ENCODE measurements around the gene MAP1A.

Gene MAP1A

GRCh38 chr15:43517354-43518196 lies at the start of gene MAP1A:
TSS of gene MAP1A (plus strand) at chr15:43517608. CDS start at chr15:43521474, 3,866 bp downstream.
- H3K27ac ChIP-seq, result no peak within 1 kb of the TSS

GRCh38 chr15:43469867-43470266 lies 47.5 kb upstream of the MAP1A start:
- DNase-seq (ENCODE audit: low read depth, low spot score), result no peak
- H3K27ac ChIP-seq, result no peak overlapping the region

More at GRCh38 chr15:43517354-43518196, at the start of gene MAP1A:
- no peak for DNase-seq (ENCODE audit: low read depth, low spot score)

- no peak overlapping the region for H3K27ac ChIP-seq
- DNase-seq (ENCODE audit: low read depth, low spot score), result no peak
Observed at GRCh38 chr15:43471975-43472374, 45.4 kb upstream of the MAP1A start.

- H3K27ac ChIP-seq, result no peak overlapping the region
- no peak for DNase-seq (ENCODE audit: low read depth, low spot score)
Observed at GRCh38 chr15:43473885-43474284, 43.5 kb upstream of the MAP1A start.

GRCh38 chr15:43483297-43484128 lies 33.9 kb upstream of the MAP1A start:
- no peak overlapping the region for H3K27ac ChIP-seq
- DNase-seq (ENCODE audit: low read depth, low spot score), result no peak

- no peak for DNase-seq (ENCODE audit: low read depth, low spot score)
- H3K27ac ChIP-seq, result no peak overlapping the region
Observed at GRCh38 chr15:43484455-43484854, 33.0 kb upstream of the MAP1A start.

GRCh38 chr15:43487271-43487895 lies 30.0 kb upstream of the MAP1A start:
- no peak overlapping the region for H3K27ac ChIP-seq
- no peak for DNase-seq (ENCODE audit: low read depth, low spot score)

GRCh38 chr15:43488790-43489189 lies 28.6 kb upstream of the MAP1A start:
- H3K27ac ChIP-seq, result no peak overlapping the region
- no peak for DNase-seq (ENCODE audit: low read depth, low spot score)

- H3K27ac ChIP-seq, result no peak overlapping the region
- DNase-seq (ENCODE audit: low read depth, low spot score), result no peak
Observed at GRCh38 chr15:43489191-43489590, 28.2 kb upstream of the MAP1A start.

- no peak for DNase-seq (ENCODE audit: low read depth, low spot score)
- peak overlapping the region; percentile 11 for H3K27ac ChIP-seq
Observed at GRCh38 chr15:43492266-43492665, 25.1 kb upstream of the MAP1A start.

- peak within 1 kb of the TSS; percentile 11 for H3K27ac ChIP-seq
- DNase-seq (ENCODE audit: low read depth, low spot score), result peak; percentile 52
Observed at GRCh38 chr15:43492673-43493601, 24.5 kb upstream of the MAP1A start, which contains the start of gene TP53BP1. TSS of gene TP53BP1 (minus strand) at chr15:43493156. CDS start at chr15:43493043, 113 bp downstream.

- no peak overlapping the region for H3K27ac ChIP-seq
- DNase-seq (ENCODE audit: low read depth, low spot score), result no peak
Observed at GRCh38 chr15:43493703-43494472, 23.5 kb upstream of the MAP1A start.

- no peak overlapping the region for H3K27ac ChIP-seq
- DNase-seq (ENCODE audit: low read depth, low spot score), result no peak
Observed at GRCh38 chr15:43498990-43499389, 18.4 kb upstream of the MAP1A start.

GRCh38 chr15:43499635-43500034 lies 17.8 kb upstream of the MAP1A start:
- H3K27ac ChIP-seq, result no peak overlapping the region
- DNase-seq (ENCODE audit: low read depth, low spot score), result no peak

GRCh38 chr15:43505738-43506137 lies 11.7 kb upstream of the MAP1A start:
- H3K27ac ChIP-seq, result no peak overlapping the region
- DNase-seq (ENCODE audit: low read depth, low spot score), result no peak

GRCh38 chr15:43508421-43508820 lies 9.0 kb upstream of the MAP1A start:
- H3K27ac ChIP-seq, result no peak overlapping the region

GRCh38 chr15:43508991-43509659 lies 8.3 kb upstream of the MAP1A start:
- DNase-seq (ENCODE audit: low read depth, low spot score), result no peak
- H3K27ac ChIP-seq, result peak overlapping the region; percentile 52

More at GRCh38 chr15:43508421-43508820, 9.0 kb upstream of the MAP1A start:
- no peak for DNase-seq (ENCODE audit: low read depth, low spot score)

GRCh38 chr15:43509660-43510199 lies 7.7 kb upstream of the MAP1A start:
- H3K27ac ChIP-seq, result peak overlapping the region; percentile 52
- no peak for DNase-seq (ENCODE audit: low read depth, low spot score)

All from epithelial cell of prostate (primary cell).